Duodenal mucosa (tissue), 2 donors: Measurements from ENCODE around the gene MYO1D.

Experiments
- H3K27ac ChIP-seq: one replicate; pipeline ENCODE4 v1.7.0; 2013; ENCODE audit warnings: low read depth, low read length
- H3K27me3 ChIP-seq, 2 donors: one replicate each; pipeline ENCODE4 v1.7.0; 2013; ENCODE audit warnings: low read length in 2 of 2, control low read depth in 1 of 2; ENCODE audit not compliant: insufficient read depth in 2 of 2, control insufficient read depth in 1 of 2
- H3K36me3 ChIP-seq, 2 donors: one replicate each; pipeline ENCODE4 v1.7.0; 2013; ENCODE audit warnings: low read length in 2 of 2, control low read depth in 1 of 2; ENCODE audit not compliant: insufficient read depth in 2 of 2, control insufficient read depth in 1 of 2
- H3K4me1 ChIP-seq, 2 donors: one replicate each; pipeline ENCODE4 v1.7.0; 2013; ENCODE audit warnings: low read length in 2 of 2, control low read depth in 1 of 2; ENCODE audit not compliant: insufficient read depth in 2 of 2, control insufficient read depth in 1 of 2
- H3K4me3 ChIP-seq, 2 donors: one replicate each; pipeline ENCODE4 v1.7.0; 2013; ENCODE audit warnings: low read length in 2 of 2, low read depth in 1 of 2
- H3K9ac ChIP-seq, 2 donors: one replicate each; pipeline ENCODE4 v1.7.0; 2013; ENCODE audit warnings: low read length in 2 of 2, low read depth in 1 of 2
- H3K9me3 ChIP-seq, 2 donors: one replicate each; pipeline ENCODE4 v1.7.0; 2013; ENCODE audit warnings: low read length in 2 of 2, control low read depth in 1 of 2; ENCODE audit not compliant: control insufficient read depth in 1 of 2

MYO1D gene

DNA sequence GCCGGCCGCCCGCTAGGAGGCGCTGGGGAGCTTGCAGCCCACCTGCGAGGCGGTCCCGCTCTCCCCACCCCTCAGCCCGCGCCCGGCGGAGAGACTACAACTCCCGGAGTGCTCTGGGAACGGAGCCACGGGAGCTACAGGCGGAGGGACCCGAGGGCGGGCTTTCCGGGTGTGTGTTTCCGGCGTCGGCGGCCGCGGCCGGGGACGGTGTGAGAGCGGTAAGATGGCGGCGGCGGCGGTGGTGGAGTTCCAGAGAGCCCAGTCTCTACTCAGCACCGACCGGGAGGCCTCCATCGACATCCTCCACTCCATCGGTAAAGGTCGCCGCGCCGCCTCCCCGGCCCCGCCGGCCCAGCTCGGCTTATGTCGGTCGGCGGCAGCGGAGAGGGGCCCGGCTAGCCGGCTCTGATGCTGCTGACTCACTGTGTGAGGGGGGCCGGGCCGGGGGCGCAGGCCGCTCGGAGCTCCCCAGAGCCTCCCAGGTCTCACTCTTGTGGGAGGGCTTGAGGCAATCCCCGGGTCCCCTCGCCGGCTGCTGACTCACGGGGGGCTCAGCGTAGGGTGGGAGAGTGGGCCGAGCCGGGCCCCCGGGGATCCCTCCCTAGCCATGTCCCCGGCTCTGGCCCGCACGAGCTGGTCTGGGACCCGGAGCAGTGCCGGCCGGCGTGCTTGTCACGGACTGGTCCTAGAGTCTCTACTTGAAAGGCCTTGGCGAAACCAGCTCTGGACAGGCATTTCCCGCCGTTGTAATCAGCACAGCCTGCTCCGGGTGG, 432.4 kb downstream of the MYO1D start, which contains the start of gene PSMD11:
TSS of gene PSMD11 (plus strand) at position 210 of the 773 bp plus-strand sequence. CDS start at position 224, 14 bp downstream.
- peaks cover 24 to 25% of the 10 kb centered on the region in 2 donors for H3K4me1 ChIP-seq
- H3K4me3 ChIP-seq: peak within 1 kb of the TSS; percentile 86 to 96
- H3K9me3 ChIP-seq: no peaks in the 10 kb centered on the region
- H3K36me3 ChIP-seq: peaks cover 5 to 17% of the 10 kb centered on the region in 2 donors
- H3K27me3 ChIP-seq: no peaks in the 10 kb centered on the region
- no peak within 1 kb of the TSS for H3K27ac ChIP-seq
- H3K9ac ChIP-seq: peak within 1 kb of the TSS; percentile 78 to 88

DNA sequence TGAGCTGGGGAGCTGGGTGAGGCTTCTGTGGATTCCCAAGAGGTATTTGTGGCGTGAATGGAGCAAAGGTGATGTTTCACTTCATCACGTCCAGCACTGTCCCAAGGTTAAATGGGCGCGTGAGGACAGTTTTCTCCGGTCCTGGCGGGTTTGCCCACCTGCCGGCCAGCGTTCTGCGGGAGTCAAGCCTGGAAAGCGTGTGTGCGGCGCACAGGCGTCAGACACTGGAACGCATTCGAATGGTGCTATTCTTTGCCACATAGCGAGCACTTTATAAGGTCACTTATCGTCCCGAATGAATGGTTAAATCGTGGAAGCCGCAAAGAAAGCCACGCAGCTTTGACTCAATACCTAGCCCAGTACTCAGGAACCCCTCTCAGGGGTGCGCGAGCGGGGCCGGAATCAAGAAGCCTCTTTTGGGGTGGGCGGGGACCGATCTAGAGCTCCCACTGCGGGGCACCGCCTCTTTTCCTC, 433.1 kb downstream of the MYO1D start:
- Histone ChIP-seq H3K27ac (no peak overlapping the region), H3K9me3 (no peaks in the 10 kb centered on the region), H3K4me3 (peak overlapping the region; percentile 86 to 96), H3K27me3 (no peaks in the 10 kb centered on the region), H3K4me1 (peaks cover 24 to 25% of the 10 kb centered on the region in 2 donors), H3K9ac (peak overlapping the region; percentile 52 to 78), H3K36me3 (peaks cover 4 to 11% of the 10 kb centered on the region in 2 donors)
